Activated B cell treated with CpG ODN at 0.5 μM for 24 hours (primary cell): ENCODE data around the gene INPP4B. TPM values are rescaled to one million over a fixed set of nuclear protein-coding genes. Genes with fewer than 3 reads are reported as not detected.

Experiments used
- ATAC-seq: fragments of 200-7000 bp; cut with Tn5 transposase; one replicate; pipeline ENCODE4 v1.10.0; 2021; ENCODE audit warnings: low read depth, mild to moderate bottlenecking, moderate library complexity
- CTCF ChIA-PET: fragments of 350-600 bp; sonication (Branson Sonifier 250); formaldehyde crosslinking; loops from one replicate; lab custom pipeline; 2021; ENCODE audit warnings: antibody characterized with exemption; lab: Charles Lee
- POLR2A ChIA-PET: fragments of 350-600 bp; sonication (Branson Sonifier 250); formaldehyde crosslinking; loops from one replicate; lab custom pipeline; 2021; ENCODE audit warnings: antibody characterized with exemption; lab: Charles Lee
- DNase-seq: peaks from one replicate; pipeline ENCODE4 v3.0.0; 2022
- H3K27ac Mint-ChIP-seq: one replicate; pipeline ENCODE4 v1.8.0; 2020; ENCODE audit warnings: mixed read lengths
- H3K27me3 Mint-ChIP-seq: one replicate; pipeline ENCODE4 v1.8.0; 2021; ENCODE audit warnings: mixed read lengths
- H3K36me3 Mint-ChIP-seq: one replicate; pipeline ENCODE4 v1.8.0; 2021; ENCODE audit warnings: low read depth, mixed read lengths
- H3K4me1 Mint-ChIP-seq: one replicate; pipeline ENCODE4 v1.8.0; 2021; ENCODE audit warnings: mixed read lengths
- H3K4me3 Mint-ChIP-seq: one replicate; pipeline ENCODE4 v1.8.0; 2020; ENCODE audit warnings: mild to moderate bottlenecking, mixed read lengths
- H3K9me3 Mint-ChIP-seq: one replicate; pipeline ENCODE4 v1.8.0; 2020; ENCODE audit warnings: mixed read lengths
- CTCF ChIP-seq: fragments of 200-600 bp; IDR thresholded peaks from one replicate; pipeline ENCODE4 v1.8.0; 2022; ENCODE audit warnings: antibody characterized with exemption, mild to moderate bottlenecking
- intact Hi-C: fragments of 100-400 bp; cut with micrococcal nuclease; formaldehyde crosslinking; loops from one replicate; pipeline ENCODE4 v1.15.1; 2024
- total RNA-seq: library from RNA; stranded (reverse); gene quantifications from 2 replicates; pipeline ENCODE4 v1.2.3, GENCODE V29; 2022

INPP4B gene
- total RNA-seq, 1 donor from 2014 or later: 0.11 TPM

GRCh38 chr4:142128529-142128928 is 717.6 kb downstream of the INPP4B start:
- Mint-ChIP-seq H3K36me3 (no peaks in the 10 kb centered on the region), H3K4me3 (no peak overlapping the region), H3K27ac (no peak overlapping the region), H3K27me3 (no peaks in the 10 kb centered on the region), H3K4me1 (no peaks in the 10 kb centered on the region), H3K9me3 (no peaks in the 10 kb centered on the region)
- ChIA-PET CTCF (no interaction called here), POLR2A (no interaction called here)
- TF ChIP-seq CTCF: no peak
- intact Hi-C loops: no loop called here
- no peak for DNase-seq
- ATAC-seq: no peak

GRCh38 chr4:142126890-142127497 is 719.1 kb downstream of the INPP4B start:
- POLR2A ChIA-PET: no interaction called here
- H3K36me3 Mint-ChIP-seq: no peaks in the 10 kb centered on the region
- no peak overlapping the region for H3K27ac Mint-ChIP-seq
- no peaks in the 10 kb centered on the region for H3K4me1 Mint-ChIP-seq
- H3K4me3 Mint-ChIP-seq: no peak overlapping the region
- no peak for ATAC-seq
- no peaks in the 10 kb centered on the region for H3K27me3 Mint-ChIP-seq
- CTCF ChIA-PET: no interaction called here
- TF ChIP-seq CTCF: no peak
- no peaks in the 10 kb centered on the region for H3K9me3 Mint-ChIP-seq
- intact Hi-C loops: loop anchor here (1.0 to 2.0 kb wide), 3 partner anchors 594 to 820 kb away; no protein-coding TSS in a partner anchor
- DNase-seq: no peak

DNA sequence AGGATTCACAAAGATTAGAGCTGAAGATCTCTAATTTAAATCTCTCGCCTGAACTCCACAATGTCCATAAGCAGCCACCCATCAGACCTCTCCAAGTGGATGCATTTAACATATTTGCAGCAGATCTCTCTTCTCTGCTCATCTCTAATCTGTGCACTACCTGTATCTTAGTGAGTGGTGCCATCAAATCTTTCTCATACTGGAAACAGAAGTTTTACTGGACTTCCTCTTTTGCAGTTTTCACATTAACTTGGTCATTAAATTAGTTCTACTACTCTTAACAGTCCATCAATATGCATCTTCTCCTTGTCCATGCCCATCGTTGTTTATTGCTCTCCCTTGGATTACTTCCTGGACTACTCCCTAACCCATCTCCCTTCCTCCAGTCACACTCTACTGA is 721.2 kb downstream of the INPP4B start:
- Mint-ChIP-seq H3K27ac (no peak overlapping the region), H3K27me3 (no peaks in the 10 kb centered on the region), H3K4me3 (no peak overlapping the region), H3K9me3 (no peaks in the 10 kb centered on the region), H3K4me1 (no peaks in the 10 kb centered on the region), H3K36me3 (no peaks in the 10 kb centered on the region)
- ChIA-PET CTCF (interaction anchor here (1.1 kb wide), 1 partner anchor 723 kb away, joined by 3 read pairs; no protein-coding TSS in a partner anchor), POLR2A (no interaction called here)
- DNase-seq (no peak), ATAC-seq (no peak)
- intact Hi-C loops: no loop called here
- no peak for TF ChIP-seq CTCF

DNA sequence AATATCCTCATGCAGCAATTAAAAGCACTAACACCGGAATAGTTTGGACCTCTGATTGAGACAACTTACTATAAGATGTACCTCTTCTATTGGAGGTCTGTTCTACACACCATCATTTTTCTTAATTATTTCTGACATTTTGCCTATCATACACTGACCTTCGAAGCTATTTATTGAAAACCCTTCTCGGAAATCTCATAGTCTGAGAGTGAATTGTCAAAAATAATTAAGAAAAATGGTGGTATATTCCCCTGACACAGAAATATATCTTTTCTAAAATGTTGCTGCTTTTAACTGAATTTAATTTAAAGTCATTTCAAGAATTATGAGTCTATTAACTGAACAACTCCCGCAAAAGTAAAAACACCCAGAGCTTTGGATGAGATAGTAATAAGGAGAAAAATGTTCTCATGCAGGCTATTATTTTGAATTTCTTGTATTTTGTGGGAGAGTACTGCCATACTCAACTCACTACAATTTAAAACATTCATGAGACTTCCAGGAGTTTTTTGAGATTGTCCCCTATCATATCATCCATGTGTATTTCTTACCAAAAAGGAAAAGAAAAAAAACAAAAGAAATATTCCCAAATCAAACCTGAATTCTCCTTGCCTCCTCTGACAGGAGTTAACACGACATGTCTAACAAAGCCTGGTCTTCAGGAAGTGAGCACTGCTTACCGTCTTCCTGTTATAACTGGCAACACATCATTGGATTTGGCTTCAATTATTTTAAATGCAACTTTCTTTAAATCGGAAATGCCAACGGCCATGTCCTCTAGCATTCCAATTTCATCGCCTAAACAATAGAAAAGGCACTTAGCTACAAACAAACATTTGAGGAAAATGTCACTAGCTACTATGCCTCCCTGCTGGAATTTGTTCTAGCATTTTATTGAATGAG is 724.4 kb downstream of the INPP4B start:
- no peak for TF ChIP-seq CTCF
- DNase-seq (no peak), ATAC-seq (no peak)
- Mint-ChIP-seq H3K9me3 (no peaks in the 10 kb centered on the region), H3K4me3 (no peak overlapping the region), H3K27ac (no peak overlapping the region), H3K36me3 (no peaks in the 10 kb centered on the region), H3K4me1 (no peaks in the 10 kb centered on the region), H3K27me3 (no peaks in the 10 kb centered on the region)
- POLR2A ChIA-PET: no interaction called here
- intact Hi-C loops: no loop called here
- CTCF ChIA-PET: no interaction called here

- Mint-ChIP-seq H3K9me3 (no peaks in the 10 kb centered on the region), H3K4me3 (no peak overlapping the region), H3K4me1 (no peaks in the 10 kb centered on the region), H3K27ac (no peak overlapping the region), H3K27me3 (no peaks in the 10 kb centered on the region), H3K36me3 (no peaks in the 10 kb centered on the region)
- no peak for ATAC-seq
- POLR2A ChIA-PET: no interaction called here
- intact Hi-C loops: no loop called here
- TF ChIP-seq CTCF: no peak
- CTCF ChIA-PET: no interaction called here
- DNase-seq: no peak
These were observed 725.2 kb downstream of the INPP4B start for GRCh38 chr4:142120921-142121320.
